Nephron progenitor cell (in vitro differentiated cells): Measurements from ENCODE around the gene FNDC8.
"Not testable (repeated sequence)": the region's sequence is repeated elsewhere in the genome, so short reads cannot be mapped to it uniquely, and the experiment has no call there.

Experiments
- DNase-seq: peaks from one replicate; pipeline ENCODE4 v3.0.0; 2021
- H3K27ac Mint-ChIP-seq: 2 replicates; pipeline ENCODE4 v1.8.0; 2021; ENCODE audit warnings: mild to moderate bottlenecking, moderate library complexity, mixed read lengths
- H3K27me3 Mint-ChIP-seq: 2 replicates; pipeline ENCODE4 v1.8.0; 2021; ENCODE audit warnings: mild to moderate bottlenecking, low read depth, mixed read lengths; ENCODE audit not compliant: poor library complexity
- H3K36me3 Mint-ChIP-seq: 2 replicates; pipeline ENCODE4 v1.8.0; 2021; ENCODE audit warnings: low read depth, mixed read lengths
- H3K4me1 Mint-ChIP-seq: 2 replicates; pipeline ENCODE4 v1.8.0; 2021; ENCODE audit warnings: mixed read lengths
- H3K4me3 Mint-ChIP-seq: 2 replicates; pipeline ENCODE4 v1.8.0; 2021; ENCODE audit warnings: mild to moderate bottlenecking, moderate library complexity, mixed read lengths
- H3K9me3 Mint-ChIP-seq: 2 replicates; pipeline ENCODE4 v1.8.0; 2021; ENCODE audit warnings: mild to moderate bottlenecking, moderate library complexity, mixed read lengths
- CTCF ChIP-seq: fragments of 200-600 bp; sonication (generic); IDR thresholded peaks from 2 replicates; pipeline ENCODE4 v1.5.0; 2021; ENCODE audit warnings: antibody characterized with exemption

The FNDC8 gene

DNA sequence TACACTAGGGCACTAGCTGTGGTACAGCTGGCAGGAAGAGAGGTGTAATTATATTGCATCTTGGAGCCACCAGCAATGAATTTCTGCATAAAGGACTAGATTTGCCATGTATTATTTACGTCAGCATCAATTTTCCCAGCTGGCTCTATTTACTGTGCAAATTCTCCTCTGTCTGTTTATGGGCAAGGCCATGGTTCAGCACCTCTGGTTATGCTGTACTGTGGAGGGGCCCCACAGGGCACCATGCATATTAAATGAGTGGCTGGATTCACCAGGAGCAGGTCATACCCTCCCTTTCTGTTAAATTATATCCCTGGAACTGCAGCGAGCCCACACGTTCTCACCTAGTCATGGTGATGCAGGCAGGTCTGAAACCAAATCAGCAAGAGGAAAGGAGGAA, 21.5 kb upstream of the FNDC8 start:
- peak overlapping the region; percentile 36 for H3K27ac Mint-ChIP-seq
- peaks cover 11% of the 10 kb centered on the region for H3K36me3 Mint-ChIP-seq
- H3K27me3 Mint-ChIP-seq = no peaks in the 10 kb centered on the region
- DNase-seq = no peak
- no peaks in the 10 kb centered on the region for H3K9me3 Mint-ChIP-seq
- no peak overlapping the region for H3K4me3 Mint-ChIP-seq
- no peak for TF ChIP-seq CTCF
- peaks cover 6% of the 10 kb centered on the region for H3K4me1 Mint-ChIP-seq

GRCh38 chr17:35101036-35101435, 20.4 kb upstream of the FNDC8 start:
- H3K4me1 Mint-ChIP-seq = peaks cover 6% of the 10 kb centered on the region
- H3K36me3 Mint-ChIP-seq = peaks cover 22% of the 10 kb centered on the region
- no peak for DNase-seq
- no peaks in the 10 kb centered on the region for H3K27me3 Mint-ChIP-seq
- no peak for TF ChIP-seq CTCF
- H3K27ac Mint-ChIP-seq = no peak overlapping the region
- no peak overlapping the region for H3K4me3 Mint-ChIP-seq
- H3K9me3 Mint-ChIP-seq = no peaks in the 10 kb centered on the region

DNA sequence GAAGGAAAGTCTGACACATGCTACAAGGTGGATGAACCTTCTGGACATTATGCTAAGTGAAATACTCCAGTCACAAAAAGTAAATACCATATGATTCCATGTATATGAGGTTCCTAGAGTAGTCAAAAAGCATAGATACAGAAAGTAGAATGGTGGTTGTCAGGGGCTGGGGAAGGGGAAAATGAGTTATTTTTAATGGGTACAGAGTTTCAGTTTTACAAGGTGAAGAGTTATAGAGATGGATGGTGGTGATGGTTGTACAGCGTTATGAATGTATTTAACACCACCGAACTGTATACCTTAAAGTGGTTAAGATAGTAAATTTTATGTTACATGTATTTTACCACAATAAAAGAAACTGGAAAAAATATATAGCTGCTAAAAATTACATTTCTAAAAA, 19.7 kb upstream of the FNDC8 start:
- peaks cover 28% of the 10 kb centered on the region for H3K36me3 Mint-ChIP-seq
- TF ChIP-seq CTCF = no peak

GRCh38 chr17:35103271-35103670, 18.1 kb upstream of the FNDC8 start:
- TF ChIP-seq CTCF = no peak
- Mint-ChIP-seq H3K27me3 (peaks cover 4% of the 10 kb centered on the region), H3K36me3 (peaks cover 28% of the 10 kb centered on the region), H3K27ac (no peak overlapping the region), H3K4me3 (no peak overlapping the region), H3K4me1 (peaks cover 6% of the 10 kb centered on the region), H3K9me3 (no peaks in the 10 kb centered on the region)
- DNase-seq = no peak

More for the DNA sequence above, 19.7 kb upstream of the FNDC8 start:
- Mint-ChIP-seq H3K27me3 (no peaks in the 10 kb centered on the region), H3K4me1 (peaks cover 6% of the 10 kb centered on the region), H3K27ac (no peak overlapping the region), H3K9me3 (no peaks in the 10 kb centered on the region), H3K4me3 (no peak overlapping the region)
- no peak for DNase-seq

DNA sequence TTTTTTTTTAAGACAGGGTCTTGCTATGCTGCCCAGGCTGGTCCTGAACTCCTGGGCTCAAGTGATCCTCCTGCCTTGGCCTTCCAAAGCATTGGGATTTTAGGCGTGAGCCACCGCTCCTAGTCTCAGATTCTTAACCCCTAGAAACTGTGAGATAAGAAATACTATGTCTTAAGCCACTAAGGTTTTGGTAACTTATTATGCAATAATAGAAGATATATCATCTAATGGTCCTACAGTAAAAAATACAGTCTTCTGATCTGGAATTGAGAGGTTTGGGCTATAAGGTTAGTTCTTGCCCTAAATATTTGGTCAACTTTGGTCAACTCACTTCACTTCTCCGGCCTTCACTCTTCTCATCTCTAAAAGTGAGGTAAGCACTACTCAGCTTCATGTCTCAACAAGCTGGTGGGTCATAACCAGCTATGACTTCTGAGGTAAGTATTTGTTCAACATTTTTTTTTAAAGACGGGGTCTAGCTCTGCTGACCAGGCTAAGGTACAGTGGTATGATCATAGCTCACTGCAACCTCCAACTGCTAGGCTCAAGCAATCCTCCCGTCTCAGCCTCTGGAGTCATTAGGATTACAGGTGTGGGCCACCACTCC, 16.5 kb upstream of the FNDC8 start:
- H3K36me3 Mint-ChIP-seq = peaks cover 27% of the 10 kb centered on the region
- no peak for TF ChIP-seq CTCF
- no peak for DNase-seq
- H3K4me3 Mint-ChIP-seq = no peak overlapping the region
- no peaks in the 10 kb centered on the region for H3K9me3 Mint-ChIP-seq
- peaks cover 4% of the 10 kb centered on the region for H3K27me3 Mint-ChIP-seq
- no peak overlapping the region for H3K27ac Mint-ChIP-seq
- peaks cover 5% of the 10 kb centered on the region for H3K4me1 Mint-ChIP-seq

GRCh38 chr17:35110791-35111190, 10.6 kb upstream of the FNDC8 start:
- H3K4me1 Mint-ChIP-seq, H3K27ac Mint-ChIP-seq, H3K4me3 Mint-ChIP-seq, H3K27me3 Mint-ChIP-seq, H3K9me3 Mint-ChIP-seq, DNase-seq: not testable (repeated sequence)
- peaks cover 19% of the 10 kb centered on the region for H3K36me3 Mint-ChIP-seq
